GM18517 (cell line): ENCODE measurements around the gene CD300E.

Source experiments
- ATAC-seq: cut with Tn5 transposase; IDR thresholded peaks from one replicate; pipeline ENCODE4 v1.9.1; 2021; ENCODE audit warnings: mild to moderate bottlenecking, moderate library complexity; ENCODE audit not compliant: unreplicated experiment

Gene CD300E

GRCh38 chr17:74569020-74570003, 54.2 kb downstream of the CD300E start:
- ATAC-seq, result no peak

- no peak for ATAC-seq
Observed at GRCh38 chr17:74568106-74568873, 55.2 kb downstream of the CD300E start.

GRCh38 chr17:74567397-74567796, 56.1 kb downstream of the CD300E start, which contains the start of gene CD300H:
Gene CD300H, minus strand, starts transcription at chr17:74567509.
- no peak for ATAC-seq

GRCh38 chr17:74566132-74566753, 57.3 kb downstream of the CD300E start:
- ATAC-seq, result no peak

- ATAC-seq, result no peak
Observed at GRCh38 chr17:74565126-74565525, 58.4 kb downstream of the CD300E start.

DNA sequence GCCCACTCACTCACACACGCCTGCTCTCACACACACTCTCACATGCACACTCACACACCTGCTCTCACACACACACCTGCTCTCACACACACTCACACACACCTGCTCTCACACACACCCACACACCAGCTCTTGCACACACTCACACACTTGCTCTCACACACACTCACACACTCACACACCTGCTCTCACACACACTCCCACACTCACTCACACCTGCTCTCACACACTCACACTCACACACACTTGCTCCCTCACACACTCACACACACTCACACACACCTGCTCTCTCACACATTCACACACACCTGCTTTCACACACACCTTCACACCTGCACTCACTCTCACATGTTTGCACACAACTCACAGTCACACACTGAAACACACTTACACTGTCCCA, 60.2 kb downstream of the CD300E start:
- no peak for ATAC-seq

GRCh38 chr17:74561586-74561985, 62.0 kb downstream of the CD300E start:
- no peak for ATAC-seq
